ENCODE results near the gene MICU2. TPM values are rescaled to one million over a fixed set of nuclear protein-coding genes. Genes with fewer than 3 reads are reported as not detected.

MICU2 gene
- total RNA-seq, 1 experiment from 2014 or later = 24.2 TPM

DNA sequence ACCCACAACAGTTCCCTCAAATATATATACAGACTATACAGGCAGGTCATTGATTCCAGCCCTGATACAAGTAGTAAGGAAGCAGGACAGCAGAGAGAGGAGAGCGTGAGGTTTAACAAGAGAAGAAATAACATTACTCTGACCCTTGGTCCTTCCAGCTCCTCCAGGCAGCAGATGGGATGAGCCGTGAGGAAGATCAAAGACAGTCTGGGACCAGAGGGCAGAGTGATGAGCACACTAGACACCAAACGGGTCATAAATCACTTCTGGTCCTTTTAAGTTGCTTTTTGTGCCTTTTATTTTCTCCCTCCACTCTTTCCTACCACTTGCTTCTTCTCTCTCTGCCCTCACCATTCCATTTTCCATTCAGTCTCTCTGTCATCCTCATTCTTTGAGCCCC is 16.9 kb upstream of the MICU2 start:
- POLR2A ChIA-PET = no interaction called here
- Histone ChIP-seq H3K4me1 (ENCODE audit: control insufficient read depth, insufficient read depth, low read length) (no peaks in the 10 kb centered on the region), H3K27me3 (ENCODE audit: control insufficient read depth, insufficient read depth, low read length) (0 out of 2 replicates have a peak, but pooled peaks cover 2% of the 10 kb centered on the region), H3K4me3 (ENCODE audit: low read depth in 2 of 2, low read length in 2 of 2) (no peak overlapping the region), H3K36me3 (ENCODE audit: control insufficient read depth, insufficient read depth, low read length) (no peaks in the 10 kb centered on the region), H3K9me3 (ENCODE audit: control insufficient read depth, insufficient read depth, low read depth, low read length) (no peaks in the 10 kb centered on the region), H3K27ac (ENCODE audit: low read length) (no peak overlapping the region)
- BruUV-seq (replicated peaks) = no TSS peak
- in situ Hi-C loops (cut with HindIII; ENCODE audit: low pct_unique_long_range_greater_than_20kb, low sequenced_read_pairs) = no loop called here
- CTCF ChIA-PET = no interaction called here
- intact Hi-C loops (cut with micrococcal nuclease; ENCODE audit: unreplicated experiment) = no loop called here
- no peak for TF ChIP-seq POLR2AphosphoS5 (IDR thresholded peaks at IDR 0.05; ENCODE audit: low read depth, low read length)
- TF ChIP-seq SIN3A (IDR thresholded peaks at IDR 0.05; ENCODE audit: borderline replicate concordance, insufficient read depth, low read depth, low read length) = no peak
- TF ChIP-seq, protein P1, sequence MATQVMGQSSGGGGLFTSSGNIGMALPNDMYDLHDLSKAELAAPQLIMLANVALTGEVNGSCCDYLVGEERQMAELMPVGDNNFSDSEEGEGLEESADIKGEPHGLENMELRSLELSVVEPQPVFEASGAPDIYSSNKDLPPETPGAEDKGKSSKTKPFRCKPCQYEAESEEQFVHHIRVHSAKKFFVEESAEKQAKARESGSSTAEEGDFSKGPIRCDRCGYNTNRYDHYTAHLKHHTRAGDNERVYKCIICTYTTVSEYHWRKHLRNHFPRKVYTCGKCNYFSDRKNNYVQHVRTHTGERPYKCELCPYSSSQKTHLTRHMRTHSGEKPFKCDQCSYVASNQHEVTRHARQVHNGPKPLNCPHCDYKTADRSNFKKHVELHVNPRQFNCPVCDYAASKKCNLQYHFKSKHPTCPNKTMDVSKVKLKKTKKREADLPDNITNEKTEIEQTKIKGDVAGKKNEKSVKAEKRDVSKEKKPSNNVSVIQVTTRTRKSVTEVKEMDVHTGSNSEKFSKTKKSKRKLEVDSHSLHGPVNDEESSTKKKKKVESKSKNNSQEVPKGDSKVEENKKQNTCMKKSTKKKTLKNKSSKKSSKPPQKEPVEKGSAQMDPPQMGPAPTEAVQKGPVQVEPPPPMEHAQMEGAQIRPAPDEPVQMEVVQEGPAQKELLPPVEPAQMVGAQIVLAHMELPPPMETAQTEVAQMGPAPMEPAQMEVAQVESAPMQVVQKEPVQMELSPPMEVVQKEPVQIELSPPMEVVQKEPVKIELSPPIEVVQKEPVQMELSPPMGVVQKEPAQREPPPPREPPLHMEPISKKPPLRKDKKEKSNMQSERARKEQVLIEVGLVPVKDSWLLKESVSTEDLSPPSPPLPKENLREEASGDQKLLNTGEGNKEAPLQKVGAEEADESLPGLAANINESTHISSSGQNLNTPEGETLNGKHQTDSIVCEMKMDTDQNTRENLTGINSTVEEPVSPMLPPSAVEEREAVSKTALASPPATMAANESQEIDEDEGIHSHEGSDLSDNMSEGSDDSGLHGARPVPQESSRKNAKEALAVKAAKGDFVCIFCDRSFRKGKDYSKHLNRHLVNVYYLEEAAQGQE (IDR thresholded peaks at IDR 0.05; ENCODE audit: insufficient read depth in 1 of 2, low read depth in 2 of 2, low read length in 1 of 2) = no peak
- TF ChIP-seq, protein P2, sequence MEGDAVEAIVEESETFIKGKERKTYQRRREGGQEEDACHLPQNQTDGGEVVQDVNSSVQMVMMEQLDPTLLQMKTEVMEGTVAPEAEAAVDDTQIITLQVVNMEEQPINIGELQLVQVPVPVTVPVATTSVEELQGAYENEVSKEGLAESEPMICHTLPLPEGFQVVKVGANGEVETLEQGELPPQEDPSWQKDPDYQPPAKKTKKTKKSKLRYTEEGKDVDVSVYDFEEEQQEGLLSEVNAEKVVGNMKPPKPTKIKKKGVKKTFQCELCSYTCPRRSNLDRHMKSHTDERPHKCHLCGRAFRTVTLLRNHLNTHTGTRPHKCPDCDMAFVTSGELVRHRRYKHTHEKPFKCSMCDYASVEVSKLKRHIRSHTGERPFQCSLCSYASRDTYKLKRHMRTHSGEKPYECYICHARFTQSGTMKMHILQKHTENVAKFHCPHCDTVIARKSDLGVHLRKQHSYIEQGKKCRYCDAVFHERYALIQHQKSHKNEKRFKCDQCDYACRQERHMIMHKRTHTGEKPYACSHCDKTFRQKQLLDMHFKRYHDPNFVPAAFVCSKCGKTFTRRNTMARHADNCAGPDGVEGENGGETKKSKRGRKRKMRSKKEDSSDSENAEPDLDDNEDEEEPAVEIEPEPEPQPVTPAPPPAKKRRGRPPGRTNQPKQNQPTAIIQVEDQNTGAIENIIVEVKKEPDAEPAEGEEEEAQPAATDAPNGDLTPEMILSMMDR (IDR thresholded peaks at IDR 0.05) = no peak
- TF ChIP-seq TCF7L2 (IDR thresholded peaks at IDR 0.05; ENCODE audit: low read depth, low read length) = no peak
- DNase-seq (ENCODE audit: low read depth, low spot score) (no peak), ATAC-seq (no peak)

DNA sequence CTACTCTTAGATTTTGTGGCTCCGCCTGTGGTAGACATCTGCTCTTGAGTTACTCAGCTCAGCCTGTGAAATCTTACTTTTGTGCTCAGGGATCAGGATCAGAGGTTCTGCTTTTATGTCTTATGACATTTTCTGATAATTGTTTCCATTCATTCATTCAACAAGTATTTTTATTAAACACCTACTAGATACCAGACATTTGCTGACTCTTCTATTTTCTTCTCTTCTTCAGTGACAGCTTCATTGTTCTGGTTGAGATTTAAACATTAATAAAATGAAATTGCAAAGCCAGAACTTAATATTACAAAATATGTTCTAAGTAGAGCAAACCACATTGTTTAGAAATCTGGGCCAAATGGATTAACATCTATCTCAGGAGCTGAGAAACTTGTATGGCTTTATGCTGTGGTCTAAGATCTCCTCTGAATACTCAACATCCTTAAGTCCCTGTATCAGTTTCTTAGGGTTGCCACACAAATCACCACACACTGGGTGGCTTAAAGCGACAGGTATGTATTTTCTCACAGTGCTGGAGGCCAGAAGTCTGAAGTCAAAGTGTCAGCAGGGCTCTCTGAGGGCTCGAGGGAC is 15.8 kb upstream of the MICU2 start:
- CTCF ChIA-PET = no interaction called here
- intact Hi-C loops (cut with micrococcal nuclease; ENCODE audit: unreplicated experiment) (no loop called here), in situ Hi-C loops (cut with HindIII; ENCODE audit: low pct_unique_long_range_greater_than_20kb, low sequenced_read_pairs) (no loop called here)
- H3K27ac ChIP-seq (ENCODE audit: low read length) = no peak overlapping the region
- no peak overlapping the region for H3K4me3 ChIP-seq (ENCODE audit: low read depth in 2 of 2, low read length in 2 of 2)
- H3K27me3 ChIP-seq (ENCODE audit: control insufficient read depth, insufficient read depth, low read length) = 0 out of 2 replicates have a peak, but pooled peaks cover 2% of the 10 kb centered on the region
- no peaks in the 10 kb centered on the region for H3K9me3 ChIP-seq (ENCODE audit: control insufficient read depth, insufficient read depth, low read depth, low read length)
- DNase-seq (ENCODE audit: low read depth, low spot score) (no peak), ATAC-seq (no peak)
- POLR2A ChIA-PET = interaction anchor here (0.5 kb wide), 1 partner anchor 50 kb away, joined by 3 read pairs; no protein-coding TSS in a partner anchor
- TF ChIP-seq, protein P2 (IDR thresholded peaks at IDR 0.05) = no peak
- no peak for TF ChIP-seq SIN3A (IDR thresholded peaks at IDR 0.05; ENCODE audit: borderline replicate concordance, insufficient read depth, low read depth, low read length)
- TF ChIP-seq POLR2AphosphoS5 (IDR thresholded peaks at IDR 0.05; ENCODE audit: low read depth, low read length) = no peak
- TF ChIP-seq TCF7L2 (IDR thresholded peaks at IDR 0.05; ENCODE audit: low read depth, low read length) = no peak
- TF ChIP-seq, protein P1 (IDR thresholded peaks at IDR 0.05; ENCODE audit: insufficient read depth in 1 of 2, low read depth in 2 of 2, low read length in 1 of 2) = no peak
- H3K4me1 ChIP-seq (ENCODE audit: control insufficient read depth, insufficient read depth, low read length) = no peaks in the 10 kb centered on the region
- no peaks in the 10 kb centered on the region for H3K36me3 ChIP-seq (ENCODE audit: control insufficient read depth, insufficient read depth, low read length)
- BruUV-seq (replicated peaks) = no TSS peak
